Stimulated activated CD8-positive, alpha-beta memory T cell treated with anti-CD3 and anti-CD28 coated beads, Interleukin-12 subunit alpha, Interleukin-12 subunit beta, amount 100 ng/mL, for 24 hours (primary cell): ENCODE results near the gene HSD17B4.
"Not testable (repeated sequence)": the region's sequence is repeated elsewhere in the genome, so short reads cannot be mapped to it uniquely, and the experiment has no call there.

ENCODE experiments used
- DNase-seq: peaks from one replicate; pipeline ENCODE4 v3.0.0-alpha.2; 2020; ENCODE audit errors: extremely low read depth

HSD17B4 gene

DNA sequence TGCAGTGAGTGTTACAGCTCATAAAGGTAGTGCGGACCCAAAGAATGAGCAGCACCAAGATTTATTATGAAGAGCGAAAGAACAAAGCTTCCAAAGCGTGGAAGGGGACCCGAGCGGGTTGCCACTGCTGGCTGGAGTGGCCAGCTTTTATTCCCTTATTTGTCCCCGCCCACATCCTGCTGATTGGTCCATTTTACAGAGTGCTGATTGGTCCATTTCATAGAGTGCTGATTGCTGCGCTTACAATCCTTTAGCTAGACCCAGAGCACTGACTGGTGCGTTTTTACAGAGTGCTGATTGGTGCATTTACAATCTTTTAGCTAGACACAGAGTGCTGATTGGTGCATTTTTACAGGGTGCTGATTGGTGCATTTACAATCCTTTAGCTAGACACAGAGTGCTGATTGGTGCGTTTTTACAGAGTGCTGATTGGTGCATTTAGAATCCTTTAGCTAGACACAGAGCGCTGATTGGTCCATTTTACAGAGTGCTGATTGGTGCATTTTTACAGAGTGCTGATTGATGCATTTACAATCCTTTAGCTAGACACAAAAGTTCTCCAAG lies 19.5 kb upstream of the HSD17B4 start:
- not testable (repeated sequence) for DNase-seq

DNA sequence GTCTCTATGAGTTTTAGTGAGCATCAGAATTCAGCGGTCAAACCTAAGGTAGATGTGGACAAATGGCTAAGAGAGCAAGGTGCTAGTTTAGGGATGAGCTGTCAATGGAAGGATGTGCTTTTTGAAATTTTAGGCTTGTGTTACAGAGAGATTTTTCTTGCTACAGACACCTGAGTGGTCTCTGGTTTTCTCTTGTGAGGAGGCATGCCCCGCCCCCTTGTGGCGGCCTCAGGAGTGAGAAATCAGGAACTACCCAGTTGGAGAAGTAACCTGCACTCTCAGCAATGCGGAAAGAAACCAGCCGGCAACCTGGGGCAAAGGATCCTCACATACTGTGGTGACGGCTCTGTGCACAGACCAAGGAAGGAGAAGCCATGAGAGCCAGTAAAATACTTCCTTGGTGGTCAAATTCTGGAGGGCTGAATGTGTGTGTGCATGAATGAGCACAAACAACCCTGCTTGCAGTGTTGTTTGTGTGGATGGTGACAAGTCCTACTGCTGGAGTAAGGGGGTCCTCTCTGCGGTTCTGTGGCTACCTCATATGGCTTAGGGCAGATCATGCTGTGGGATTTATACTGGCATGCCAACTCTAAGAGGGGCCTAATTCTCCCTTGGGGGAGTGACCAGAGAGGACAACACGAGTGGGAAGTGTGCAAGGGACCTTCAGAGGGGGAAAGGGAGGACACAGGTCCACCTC lies 16.7 kb upstream of the HSD17B4 start:
- DNase-seq: peak; percentile 31

DNA sequence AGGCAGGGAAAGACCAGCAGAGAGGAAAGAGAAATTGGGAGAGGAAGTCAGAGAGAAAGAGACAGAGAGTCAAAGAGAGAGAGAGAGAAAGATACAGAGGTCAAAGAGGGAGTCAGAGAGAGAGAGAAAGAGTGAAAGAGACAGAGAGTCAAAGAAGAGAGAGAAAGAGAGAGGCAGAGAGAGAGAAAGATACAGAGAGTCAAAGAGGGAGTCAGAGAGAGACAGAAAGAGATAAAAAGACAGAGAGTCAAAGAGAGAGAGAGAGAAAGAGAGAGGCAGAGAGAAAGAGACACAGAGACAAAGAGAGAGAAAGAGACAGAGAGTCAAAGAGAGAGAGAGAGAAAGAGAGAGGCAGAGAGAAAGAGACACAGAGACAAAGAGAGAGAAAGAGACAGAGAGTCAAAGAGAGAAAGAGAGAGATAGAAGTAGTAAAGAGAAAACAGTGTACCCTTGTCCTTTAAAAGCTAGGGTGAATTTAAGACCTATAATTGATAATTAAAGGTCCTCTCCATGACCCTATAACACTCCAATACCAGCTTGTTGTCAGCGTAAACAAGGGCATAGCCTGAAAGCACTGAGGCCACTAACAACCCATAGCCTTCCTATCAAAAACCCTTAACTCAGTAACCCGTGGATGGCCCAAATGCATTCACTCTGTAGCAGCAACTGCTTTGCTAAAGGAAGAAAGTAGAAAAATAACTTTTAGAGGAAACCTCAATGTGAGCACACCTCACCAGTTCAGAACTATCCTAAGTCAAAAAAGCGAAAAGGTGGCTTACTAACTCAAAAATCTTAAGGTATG lies 14.3 kb upstream of the HSD17B4 start:
- DNase-seq: not testable (repeated sequence)

DNA sequence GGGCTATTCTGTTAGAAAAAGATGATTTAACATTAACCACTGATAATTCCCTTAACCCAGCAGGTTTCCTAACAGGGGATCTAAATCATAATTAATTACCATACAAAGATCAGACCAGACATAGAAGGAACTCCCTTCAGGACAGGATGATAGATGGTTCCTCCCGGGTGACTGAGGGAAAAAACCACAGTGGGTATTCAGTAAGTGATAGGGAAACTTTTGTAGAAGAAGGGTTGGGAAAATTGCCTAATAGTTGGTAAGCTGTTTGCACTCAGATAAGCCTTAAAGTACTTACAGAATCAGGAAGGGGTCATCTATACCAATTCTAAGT lies 13.7 kb upstream of the HSD17B4 start:
- DNase-seq: not testable (repeated sequence)

DNA sequence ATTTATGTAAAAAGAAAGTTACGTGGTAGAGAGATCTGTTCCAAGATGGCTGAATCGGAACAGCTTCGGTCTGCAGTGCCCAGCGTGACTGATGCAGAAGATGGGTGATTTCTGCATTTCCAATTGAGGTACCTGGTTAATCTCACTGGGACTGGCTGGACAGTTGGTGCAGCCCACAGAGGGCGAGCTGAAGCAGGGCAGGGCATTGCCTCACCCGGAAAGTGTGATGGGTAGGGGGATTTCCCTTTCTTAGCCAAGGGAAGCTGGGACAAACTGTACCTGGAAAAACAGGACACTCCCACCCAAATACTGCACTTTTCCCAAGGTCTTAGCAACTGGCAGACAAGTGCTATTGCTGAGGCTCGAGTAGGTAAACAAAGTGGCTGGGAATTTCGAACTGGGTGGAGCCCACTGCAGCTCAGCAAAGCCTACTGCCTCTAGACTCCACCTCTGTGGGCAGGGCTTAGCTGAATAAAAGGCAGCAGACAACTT lies 13.1 kb upstream of the HSD17B4 start:
- DNase-seq: no peak

DNA sequence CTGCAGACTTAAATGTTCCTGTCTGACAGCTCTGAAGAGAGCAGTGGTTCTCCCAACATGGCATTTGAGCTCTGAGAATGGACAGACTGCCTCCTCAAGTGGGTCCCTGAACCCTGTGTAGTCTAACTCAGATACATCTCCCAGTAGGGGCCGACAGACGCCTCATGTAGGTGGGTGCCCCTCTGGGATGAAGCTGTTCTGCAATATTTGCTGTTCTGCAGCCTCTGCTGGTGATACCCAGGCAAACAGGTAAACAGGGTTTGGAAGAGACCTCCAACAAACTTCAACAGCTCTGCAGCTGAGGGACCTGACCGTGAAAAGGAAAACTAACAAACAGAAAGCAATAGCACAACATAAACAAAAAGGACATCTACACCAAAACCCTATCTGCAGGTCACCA lies 12.7 kb upstream of the HSD17B4 start:
- DNase-seq: not testable (repeated sequence)

DNA sequence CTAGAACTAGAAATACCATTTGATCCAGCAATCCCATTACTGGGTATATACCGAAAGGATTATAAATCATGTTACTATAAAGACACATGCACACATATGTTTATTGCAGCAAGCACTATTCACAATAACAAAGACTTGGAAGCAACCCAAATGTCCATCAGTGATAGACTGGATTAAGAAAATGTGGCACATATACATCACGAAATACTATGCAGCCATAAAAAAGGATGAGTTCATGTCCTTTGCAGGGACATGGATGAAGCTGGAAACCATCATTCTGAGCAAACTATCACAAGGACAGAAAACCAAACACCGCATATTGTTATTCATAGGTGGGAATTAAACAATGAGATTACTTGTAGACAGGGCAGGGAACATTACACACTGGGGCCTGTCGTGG lies 7.7 kb upstream of the HSD17B4 start:
- DNase-seq: not testable (repeated sequence)

DNA sequence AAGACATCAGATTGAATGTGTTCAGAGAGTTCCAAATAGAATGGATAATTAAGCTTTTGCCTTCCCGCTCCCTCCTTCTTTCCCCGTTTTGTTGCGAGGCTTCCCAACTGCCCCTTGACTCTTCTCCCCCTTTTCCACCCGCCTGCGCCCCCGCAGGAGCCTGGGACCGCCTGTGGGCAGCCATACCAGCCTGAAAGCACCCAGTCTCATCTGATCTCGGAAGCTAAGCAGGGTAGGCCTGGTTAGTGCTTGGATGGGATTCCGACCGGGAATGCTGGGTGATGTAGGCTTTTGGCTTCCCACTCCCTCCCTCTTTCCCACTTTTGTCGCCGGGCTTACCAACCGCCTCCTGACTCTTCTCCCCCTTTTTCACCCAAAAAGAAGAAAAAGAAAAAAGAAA lies 6.8 kb upstream of the HSD17B4 start:
- no peak for DNase-seq

DNA sequence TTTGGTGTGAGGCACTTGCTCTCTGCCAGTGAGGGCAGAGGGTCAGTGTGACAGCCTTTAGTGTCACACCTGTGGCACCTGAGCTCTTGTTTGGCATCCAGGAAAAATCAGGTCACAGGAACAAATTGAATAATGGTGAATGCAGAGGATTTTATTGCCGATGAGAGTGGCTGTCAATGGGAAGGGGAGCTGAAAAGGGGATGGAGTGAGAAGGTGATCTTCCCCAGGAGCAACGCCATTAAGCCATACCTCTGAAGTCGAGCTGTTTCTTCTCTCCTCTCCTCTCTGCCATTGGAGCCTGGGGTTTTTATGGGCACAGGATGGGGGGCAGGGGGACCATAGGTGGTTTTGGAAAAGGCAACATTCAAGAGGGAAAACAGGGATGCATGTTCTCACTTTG lies 2.4 kb upstream of the HSD17B4 start:
- no peak for DNase-seq

DNA sequence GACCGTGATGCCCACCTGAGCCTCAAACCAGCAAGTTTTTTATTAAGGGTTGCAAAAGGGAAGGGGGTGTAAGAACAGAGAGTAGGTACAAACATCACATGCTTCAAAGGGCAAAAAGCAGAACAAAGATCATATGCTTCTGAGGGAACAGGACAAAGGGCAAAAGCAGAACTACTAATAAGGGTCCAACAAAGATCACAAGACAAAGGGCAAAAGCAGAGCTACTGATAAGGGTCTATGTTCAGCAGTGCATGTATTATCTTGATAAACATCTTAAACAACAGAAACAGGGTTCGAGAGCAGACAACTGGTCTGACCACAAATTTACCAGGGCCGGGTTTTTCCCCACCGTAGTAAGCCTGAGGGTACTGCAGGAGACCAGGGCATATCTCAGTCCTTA lies 1.7 kb upstream of the HSD17B4 start:
- not testable (repeated sequence) for DNase-seq

DNA sequence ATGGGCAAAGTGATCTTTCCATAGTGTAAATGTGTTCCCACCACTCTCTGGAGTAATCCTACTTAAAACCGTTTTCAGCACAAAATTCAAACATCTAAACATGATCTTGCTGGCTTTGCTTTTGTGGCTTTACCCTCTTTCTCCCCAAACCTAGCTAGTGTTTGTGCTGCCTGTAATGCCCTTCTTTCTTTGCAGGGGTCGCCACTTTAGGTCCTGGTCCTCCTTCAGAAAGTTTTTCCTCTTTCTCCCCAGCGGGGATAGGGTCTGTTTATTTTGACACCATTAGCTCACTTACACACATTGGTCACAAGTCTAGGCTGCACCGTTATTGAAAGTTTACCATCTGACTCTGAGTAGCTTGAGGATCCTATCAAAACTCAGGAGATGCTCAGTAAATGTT lies 736 bp upstream of the HSD17B4 start:
- no peak for DNase-seq

DNA sequence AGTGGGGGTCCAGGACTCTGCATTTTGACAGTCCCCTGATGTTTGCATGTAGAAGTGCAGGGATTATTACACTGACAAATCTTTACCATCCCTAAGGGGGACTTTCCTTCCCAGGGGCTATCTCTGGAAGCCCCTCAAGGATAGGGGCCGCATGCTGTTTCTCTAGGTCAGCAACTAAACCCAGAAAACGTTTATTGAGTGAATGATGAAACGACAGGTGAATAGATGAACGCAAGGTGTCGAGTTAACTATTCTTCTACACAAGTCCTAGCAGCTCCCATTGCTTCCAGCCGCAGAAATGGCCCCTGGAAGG lies 281 bp upstream of the HSD17B4 start:
- no peak for DNase-seq

DNA sequence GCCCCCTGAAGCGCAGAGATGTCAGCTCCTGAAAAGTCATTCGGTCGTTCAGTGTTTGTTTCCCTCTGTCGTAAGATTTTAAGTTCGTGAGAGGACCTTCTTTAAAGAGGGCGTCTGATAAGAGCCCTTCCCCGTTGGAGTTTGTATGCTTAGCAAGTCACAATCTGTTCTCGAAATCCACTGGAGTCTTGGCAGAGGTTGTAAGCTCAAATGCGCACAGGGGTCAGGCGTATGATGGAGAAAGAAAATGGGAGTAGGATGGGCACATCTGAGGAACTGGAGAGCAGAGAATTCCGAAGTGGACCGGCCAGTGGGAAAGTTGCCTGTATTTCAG lies 710 bp downstream of the HSD17B4 start:
- DNase-seq: no peak

DNA sequence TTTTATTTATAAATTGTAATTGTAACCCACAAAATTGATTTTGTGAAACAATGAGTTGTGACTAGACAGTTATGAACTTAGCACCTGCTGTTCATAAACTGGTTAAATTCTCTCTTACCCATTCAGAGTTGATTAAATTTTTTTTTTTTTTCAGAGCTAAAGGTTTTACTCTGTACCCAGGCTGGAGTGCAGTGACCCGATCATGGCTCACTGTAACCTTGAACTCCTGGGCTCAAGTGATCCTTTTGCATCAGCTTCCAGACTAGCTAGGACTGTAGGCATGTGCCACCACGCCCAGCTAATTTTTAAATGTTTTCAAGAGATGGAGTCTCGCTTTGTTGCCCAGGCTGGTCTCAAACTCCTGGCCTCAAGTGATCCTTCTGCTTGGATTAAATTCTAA lies 1.9 kb downstream of the HSD17B4 start:
- no peak for DNase-seq

DNA sequence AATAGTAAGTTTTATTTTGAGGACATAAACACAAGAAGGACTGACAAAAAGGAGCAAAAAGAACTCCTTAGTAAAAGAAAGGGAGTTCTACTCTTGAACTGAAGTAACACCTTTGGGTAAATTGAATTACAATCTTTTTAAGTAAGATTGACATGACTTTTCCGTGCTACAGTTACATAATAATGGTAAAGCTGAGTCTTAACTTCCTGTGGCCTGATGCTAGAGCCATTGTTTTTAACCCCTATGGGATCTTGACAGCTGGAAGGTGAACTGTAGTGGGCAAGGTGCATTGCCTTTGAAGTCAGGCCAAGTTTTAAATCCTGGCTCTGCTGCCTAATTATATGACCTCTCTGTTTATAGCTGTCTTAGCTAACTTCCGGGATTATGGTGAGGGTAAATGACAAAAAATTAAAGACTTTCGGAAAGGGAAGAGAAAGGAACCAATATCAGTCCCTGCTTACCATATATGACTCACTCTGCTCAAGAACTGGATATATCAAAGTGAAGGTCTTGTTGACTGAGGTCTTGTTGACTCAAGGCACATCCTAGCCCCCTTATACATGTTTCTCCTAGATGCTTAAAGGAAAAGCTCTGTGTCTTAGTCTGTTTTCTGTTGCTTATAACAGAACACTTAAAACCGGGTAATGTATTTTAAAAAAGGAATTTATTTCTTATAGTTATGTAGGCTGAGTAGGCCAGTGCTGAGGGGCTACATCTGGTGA lies 6.8 kb downstream of the HSD17B4 start:
- no peak for DNase-seq

DNA sequence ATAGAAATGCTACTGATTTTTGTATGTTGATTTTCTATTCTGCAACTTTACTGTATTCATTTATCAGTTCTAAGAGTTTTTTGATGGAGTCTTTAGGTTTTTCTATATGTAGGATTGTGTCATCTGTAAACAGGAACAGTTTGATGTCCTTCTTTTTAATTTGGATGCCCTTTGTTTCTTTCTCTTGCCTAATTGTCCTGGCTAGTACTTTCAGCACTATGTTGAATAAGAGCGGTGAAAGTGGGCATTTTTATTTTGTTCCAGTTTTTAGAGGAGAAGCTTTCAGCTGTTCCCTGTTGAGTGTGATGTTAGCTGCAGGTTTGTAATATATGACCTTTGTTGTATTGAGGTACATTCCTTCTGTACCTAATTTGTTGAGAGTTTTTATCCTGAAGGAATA lies 13.3 kb downstream of the HSD17B4 start:
- no peak for DNase-seq

DNA sequence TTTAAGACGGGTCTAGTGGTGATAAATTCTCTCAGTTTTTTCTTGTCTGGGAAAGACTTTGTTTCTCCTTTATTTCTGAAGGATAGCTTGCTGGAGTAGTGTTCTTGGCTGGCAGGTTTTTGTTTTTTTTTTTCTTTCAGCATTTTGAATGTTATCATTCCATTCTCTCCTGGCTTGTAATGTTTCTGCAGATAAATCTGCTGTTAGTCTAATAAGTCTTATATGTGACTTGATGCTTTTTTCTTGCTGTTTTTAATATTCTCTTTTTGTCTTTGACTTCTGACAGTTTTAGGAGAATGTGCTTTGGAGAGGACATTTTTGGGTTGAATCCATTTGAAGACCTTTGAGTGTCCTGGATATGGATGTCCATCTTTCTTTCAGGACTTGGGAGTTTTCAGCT lies 16.0 kb downstream of the HSD17B4 start:
- no peak for DNase-seq

DNA sequence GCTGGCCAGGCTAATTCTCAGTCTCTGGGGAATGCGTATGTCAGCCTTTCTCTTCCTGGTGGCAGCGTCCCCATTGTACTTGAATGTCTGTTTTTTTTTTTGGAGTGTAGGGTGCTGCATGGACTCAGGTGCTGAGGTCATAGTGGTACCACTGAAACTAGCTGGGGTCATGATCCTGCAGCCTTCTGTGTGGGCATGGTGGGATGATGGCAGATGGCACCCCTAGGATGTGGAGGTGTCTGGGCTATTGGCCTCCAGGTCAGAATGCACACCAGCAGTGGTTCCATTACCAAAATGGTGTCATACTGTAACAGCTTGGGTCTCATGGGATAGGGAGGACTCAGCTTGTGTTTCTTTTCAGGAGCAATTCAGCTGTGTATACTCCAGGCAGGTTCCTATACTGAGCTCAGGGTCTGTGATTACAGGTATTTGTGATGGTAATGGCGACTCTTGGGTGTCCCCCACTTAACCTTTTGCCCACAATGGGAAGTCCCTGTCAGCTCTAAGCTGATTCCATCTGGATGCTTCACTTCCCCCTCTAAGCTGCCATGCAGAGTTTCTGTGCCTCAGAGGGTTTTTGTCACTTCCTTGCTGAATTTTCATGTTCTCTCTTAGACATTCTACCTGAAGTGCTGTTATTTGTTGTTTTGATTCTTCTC lies 17.9 kb downstream of the HSD17B4 start:
- no peak for DNase-seq

DNA sequence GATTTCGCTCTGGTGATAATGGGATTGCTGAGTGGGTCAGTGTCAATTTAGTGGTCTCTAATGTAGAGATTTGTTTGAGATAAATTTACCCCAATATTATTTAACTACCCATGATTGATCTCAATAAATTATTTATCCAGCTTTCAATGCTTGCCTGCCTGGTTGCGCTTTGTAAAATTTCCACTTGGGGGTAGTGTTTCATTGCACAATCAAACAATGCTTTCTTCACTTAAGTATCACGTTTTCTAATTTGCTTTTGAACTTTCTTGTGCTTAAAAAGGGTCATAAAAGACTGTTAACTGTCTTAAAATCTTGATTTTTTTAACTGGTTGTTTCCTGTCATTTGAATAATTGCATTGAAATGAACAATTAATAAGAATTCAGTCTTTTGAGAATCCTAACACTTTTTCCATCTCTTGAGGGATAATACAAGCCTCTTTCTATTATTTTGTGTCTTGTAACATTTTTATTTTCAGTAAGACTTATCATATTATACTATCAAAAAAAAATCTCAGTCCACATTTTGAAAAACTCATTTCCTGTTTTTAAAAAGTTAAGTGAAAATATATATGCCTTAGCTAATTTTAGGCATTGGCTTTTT lies 18.7 kb downstream of the HSD17B4 start:
- DNase-seq: no peak

DNA sequence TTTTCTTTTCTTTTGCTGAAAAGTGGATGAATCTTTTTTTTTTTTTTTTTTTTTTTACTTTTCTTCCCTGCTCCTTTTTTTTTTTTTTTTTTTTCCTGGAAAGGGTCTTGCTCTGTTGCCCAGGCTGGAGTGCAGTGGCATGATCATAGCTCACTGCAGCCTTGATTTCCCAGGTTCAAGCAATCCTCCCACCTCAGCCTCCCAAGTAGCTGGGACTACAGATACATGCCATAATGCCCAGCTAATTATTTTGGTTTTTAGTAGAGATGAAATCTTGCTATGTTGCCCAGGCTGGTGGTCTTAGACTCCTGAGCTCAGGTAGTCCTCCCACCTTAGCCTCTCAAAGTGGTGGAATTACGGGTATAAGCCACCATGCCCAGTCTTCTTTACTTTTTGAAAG lies 20.9 kb downstream of the HSD17B4 start:
- no peak for DNase-seq

DNA sequence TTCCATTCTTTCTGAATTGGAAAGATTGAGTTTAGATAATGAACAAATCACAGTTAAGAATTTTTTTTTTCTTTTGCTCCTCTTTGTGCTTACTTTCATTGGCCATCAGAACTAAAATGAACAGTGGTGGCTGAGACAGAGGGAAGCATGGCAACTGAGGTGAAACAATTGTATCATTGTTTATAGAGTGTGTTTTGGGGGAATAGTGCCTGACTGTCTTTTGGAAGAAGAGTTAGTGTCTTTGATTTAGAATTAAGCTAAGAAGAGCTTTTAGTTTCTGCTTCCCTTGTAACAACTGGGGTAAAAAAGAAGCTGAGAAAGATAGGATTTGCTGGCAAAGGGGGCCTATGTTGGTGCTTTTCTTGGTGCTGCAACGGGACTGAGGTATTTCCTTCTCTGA lies 24.0 kb downstream of the HSD17B4 start:
- DNase-seq: no peak

DNA sequence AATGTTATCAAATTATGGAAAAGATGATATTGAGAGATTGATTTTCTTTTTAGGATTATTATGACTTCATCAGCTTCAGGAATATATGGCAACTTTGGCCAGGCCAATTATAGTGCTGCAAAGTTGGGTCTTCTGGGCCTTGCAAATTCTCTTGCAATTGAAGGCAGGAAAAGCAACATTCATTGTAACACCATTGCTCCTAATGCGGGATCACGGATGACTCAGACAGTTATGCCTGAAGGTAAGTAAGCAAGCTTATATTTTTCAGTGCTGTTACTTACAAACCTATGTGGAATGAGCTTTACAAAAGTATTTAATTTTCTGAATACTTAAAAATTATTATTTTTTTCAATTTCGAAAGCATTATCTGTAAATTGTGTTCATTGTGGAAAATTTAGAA lies 26.5 kb downstream of the HSD17B4 start:
- no peak for DNase-seq
